Vagina (tissue), 2 donors: Measurements from ENCODE around the gene CRIP2. TPM values are rescaled to one million over a fixed set of nuclear protein-coding genes. Genes with fewer than 3 reads are reported as not detected.

Experiments used
- DNase-seq, 2 donors: peaks; one replicate each; pipeline ENCODE4 v3.0.0-alpha.2; 2017; ENCODE audit errors: extremely low spot score in 2 of 2
- H3K27ac ChIP-seq: fragments of 200-600 bp; sonication (generic); one replicate; pipeline ENCODE4 v1.5.1; 2019
- H3K27me3 ChIP-seq: fragments of 200-600 bp; sonication (generic); one replicate; pipeline ENCODE4 v1.5.1; 2019
- H3K36me3 ChIP-seq, 2 donors: fragments of 200-600 bp; sonication (generic); one replicate each; pipeline ENCODE4 v1.5.1; 2017 to 2019
- H3K4me1 ChIP-seq: fragments of 200-600 bp; sonication (generic); one replicate; pipeline ENCODE4 v1.5.1; 2019
- H3K4me3 ChIP-seq, 2 donors: fragments of 200-600 bp; sonication (generic); 1 replicate in 1 of 2; 2 replicates in 1 of 2; pipeline ENCODE4 v1.5.1; 2016 to 2019
- H3K9me3 ChIP-seq: fragments of 200-600 bp; sonication (generic); one replicate; pipeline ENCODE4 v1.5.1; 2019
- CTCF ChIP-seq, 3 experiments: fragments of 450-650 bp in 2 of 3; fragments of 200-600 bp in 1 of 3; sonication (generic) in 1 of 3; IDR thresholded peaks; one replicate each; pipeline ENCODE4 v1.5.1; 2017 to 2019; ENCODE audit warnings: antibody characterized with exemption in 3 of 3, mild to moderate bottlenecking in 2 of 3, moderate library complexity in 2 of 3
- POLR2A ChIP-seq, 2 donors: fragments of 450-650 bp; IDR thresholded peaks; one replicate each; pipeline ENCODE4 v1.6.1; 2017; ENCODE audit warnings: antibody characterized with exemption in 2 of 2, mild to moderate bottlenecking in 2 of 2, moderate library complexity in 2 of 2
- POLR2AphosphoS5 ChIP-seq, 2 donors: sonication (generic); formaldehyde crosslinking; IDR thresholded peaks; one replicate each; pipeline ENCODE4 v1.9.0; 2017; ENCODE audit warnings: antibody characterized with exemption in 2 of 2, mild to moderate bottlenecking in 2 of 2, low read depth in 1 of 2; ENCODE audit not compliant: insufficient read depth in 1 of 2
- intact Hi-C: fragments of 100-400 bp; cut with DNase I; formaldehyde crosslinking; loops from one replicate; pipeline ENCODE4 v1.15.1; 2023
- total RNA-seq: library from RNA; depleted of rRNA; stranded (reverse); fragments of >200 nt; gene quantifications from one replicate; pipeline ENCODE4 v1.2.3, GENCODE V29; 2016

Gene CRIP2
- 126 TPM for total RNA-seq

GRCh38 chr14:105474483-105475268 is at the start of gene CRIP2:
Gene CRIP2, plus strand, starts transcription at chr14:105474821. Its CDS starts 42 bp downstream, at chr14:105474863.
- no peak for DNase-seq
- Histone ChIP-seq H3K36me3 (peaks cover 0 to 5% of the 10 kb centered on the region in 2 donors), H3K4me3 (peak within 1 kb of the TSS; percentile 69 to 93), H3K27me3 (peaks cover 4% of the 10 kb centered on the region), H3K27ac (peak within 1 kb of the TSS; percentile 84), H3K4me1 (peaks cover 69% of the 10 kb centered on the region), H3K9me3 (no peaks in the 10 kb centered on the region)
- intact Hi-C loops: no loop called here
- TF ChIP-seq POLR2A (IDR thresholded peaks at IDR 0.05) (peak in 1 of 2 donors; percentile 15), CTCF (IDR thresholded peaks at IDR 0.05) (no peak), POLR2AphosphoS5 (IDR thresholded peaks at IDR 0.05; ENCODE audit: insufficient read depth in 1 of 2, low read depth in 1 of 2) (no peak)

- no peak for DNase-seq
- no peak overlapping the region for H3K27ac ChIP-seq
- no peak overlapping the region for H3K4me3 ChIP-seq
- H3K36me3 ChIP-seq: no peaks in the 10 kb centered on the region
- no peaks in the 10 kb centered on the region for H3K9me3 ChIP-seq
- H3K27me3 ChIP-seq: no peaks in the 10 kb centered on the region
- intact Hi-C loops: no loop called here
- TF ChIP-seq CTCF (IDR thresholded peaks at IDR 0.05): no peak
- no peak for TF ChIP-seq POLR2AphosphoS5 (IDR thresholded peaks at IDR 0.05; ENCODE audit: insufficient read depth in 1 of 2, low read depth in 1 of 2)
- no peak for TF ChIP-seq POLR2A (IDR thresholded peaks at IDR 0.05)
- peaks cover 27% of the 10 kb centered on the region for H3K4me1 ChIP-seq
Measured at GRCh38 chr14:105424861-105425260, 49.8 kb upstream of the CRIP2 start.

- Histone ChIP-seq H3K4me3 (no peak overlapping the region), H3K4me1 (peaks cover 24% of the 10 kb centered on the region), H3K9me3 (no peaks in the 10 kb centered on the region), H3K36me3 (no peaks in the 10 kb centered on the region), H3K27ac (no peak overlapping the region), H3K27me3 (no peaks in the 10 kb centered on the region)
- intact Hi-C loops: no loop called here
- no peak for TF ChIP-seq CTCF (IDR thresholded peaks at IDR 0.05)
- no peak for TF ChIP-seq POLR2A (IDR thresholded peaks at IDR 0.05)
- no peak for TF ChIP-seq POLR2AphosphoS5 (IDR thresholded peaks at IDR 0.05; ENCODE audit: insufficient read depth in 1 of 2, low read depth in 1 of 2)
- DNase-seq: no peak
Measured at GRCh38 chr14:105425823-105426247, 48.8 kb upstream of the CRIP2 start.

GRCh38 chr14:105426416-105427130 is 48.0 kb upstream of the CRIP2 start:
- no peak for DNase-seq
- Histone ChIP-seq H3K4me3 (no peak overlapping the region), H3K27ac (no peak overlapping the region), H3K9me3 (no peaks in the 10 kb centered on the region), H3K36me3 (no peaks in the 10 kb centered on the region), H3K27me3 (no peaks in the 10 kb centered on the region), H3K4me1 (peaks cover 19% of the 10 kb centered on the region)
- intact Hi-C loops: no loop called here
- no peak for TF ChIP-seq CTCF (IDR thresholded peaks at IDR 0.05)

GRCh38 chr14:105427412-105427811 is 47.2 kb upstream of the CRIP2 start:
- H3K36me3 ChIP-seq: no peaks in the 10 kb centered on the region
- TF ChIP-seq POLR2AphosphoS5 (IDR thresholded peaks at IDR 0.05; ENCODE audit: insufficient read depth in 1 of 2, low read depth in 1 of 2) (no peak), POLR2A (IDR thresholded peaks at IDR 0.05) (no peak), CTCF (IDR thresholded peaks at IDR 0.05) (no peak)
- no peak for DNase-seq
- no peaks in the 10 kb centered on the region for H3K9me3 ChIP-seq
- H3K4me1 ChIP-seq: peaks cover 10% of the 10 kb centered on the region
- intact Hi-C loops: no loop called here
- no peak overlapping the region for H3K27ac ChIP-seq
- H3K27me3 ChIP-seq: no peaks in the 10 kb centered on the region
- H3K4me3 ChIP-seq: no peak overlapping the region
